ENCODE results near the gene N4BP2.

- TF ChIP-seq EZH2 (IDR thresholded peaks at IDR 0.05; ENCODE audit: low read length, unreplicated experiment) (no peak), CTCF (conservative IDR thresholded peaks at IDR 0.05; ENCODE audit: low read depth, low read length) (no peak)
Measured at GRCh38 chr4:40170588-40170987, 113.9 kb downstream of the N4BP2 start.

Measured in PC-3 (cell line).